IMR-90 (cell line): Measurements from ENCODE around the gene ARHGAP28.

Source experiments
- CEBPB ChIP-seq: IDR thresholded peaks from 2 replicates; pipeline ENCODE4 v1.6.1; 2012; ENCODE audit warnings: low read depth, low read length, improper control_type of control experiment
- CHD1 ChIP-seq: IDR thresholded peaks from 2 replicates; pipeline ENCODE4 v1.6.1; 2012; ENCODE audit warnings: low read depth, low read length, improper control_type of control experiment
- CTCF ChIP-seq: conservative IDR thresholded peaks from 2 replicates; pipeline ENCODE4 v1.5.1; 2012; ENCODE audit warnings: mild to moderate bottlenecking, low read depth, low read length, improper control_type of control experiment
- ELK1 ChIP-seq: fragments of 150-350 bp; IDR thresholded peaks from 2 replicates; pipeline ENCODE4 v1.6.1; 2016; ENCODE audit warnings: low read depth, mild to moderate bottlenecking, low read length, moderate library complexity, borderline replicate concordance
- FOS ChIP-seq: fragments of 150-350 bp; IDR thresholded peaks from 2 replicates; pipeline ENCODE4 v1.6.1; 2016; ENCODE audit warnings: low read depth, low read length
- MAFK ChIP-seq: IDR thresholded peaks from 2 replicates; pipeline ENCODE4 v1.6.1; 2012; ENCODE audit warnings: low read depth, low read length, improper control_type of control experiment
- MAZ ChIP-seq: IDR thresholded peaks from 2 replicates; pipeline ENCODE4 v1.6.1; 2012; ENCODE audit warnings: low read depth, mild to moderate bottlenecking, low read length, improper control_type of control experiment, moderate library complexity, borderline replicate concordance
- MXI1 ChIP-seq: IDR thresholded peaks from 2 replicates; pipeline ENCODE4 v1.6.1; 2012; ENCODE audit warnings: low read depth, mild to moderate bottlenecking, low read length, moderate library complexity, borderline replicate concordance
- NFE2L2 ChIP-seq: fragments of 150-350 bp; IDR thresholded peaks from 2 replicates; pipeline ENCODE4 v1.6.1; 2016; ENCODE audit warnings: low read depth, mild to moderate bottlenecking, low read length
- POLR2A ChIP-seq: IDR thresholded peaks from 2 replicates; pipeline ENCODE4 v1.6.1; 2012; ENCODE audit warnings: mild to moderate bottlenecking, low read depth, low read length
- RAD21 ChIP-seq: IDR thresholded peaks from 2 replicates; pipeline ENCODE4 v1.6.1; 2012; ENCODE audit warnings: low read length, improper control_type of control experiment
- RCOR1 ChIP-seq: IDR thresholded peaks from 2 replicates; pipeline ENCODE4 v1.6.1; 2012; ENCODE audit warnings: mild to moderate bottlenecking, low read length, improper control_type of control experiment; ENCODE audit not compliant: insufficient replicate concordance
- RFX5 ChIP-seq: IDR thresholded peaks from 2 replicates; pipeline ENCODE4 v1.8.0; 2012; ENCODE audit warnings: low read depth, mild to moderate bottlenecking, low read length, moderate library complexity
- SMC3 ChIP-seq: fragments of 150-350 bp; IDR thresholded peaks from 2 replicates; pipeline ENCODE4 v1.6.1; 2016; ENCODE audit warnings: low read depth, mild to moderate bottlenecking, antibody characterized with exemption, low read length, moderate library complexity

DNA sequence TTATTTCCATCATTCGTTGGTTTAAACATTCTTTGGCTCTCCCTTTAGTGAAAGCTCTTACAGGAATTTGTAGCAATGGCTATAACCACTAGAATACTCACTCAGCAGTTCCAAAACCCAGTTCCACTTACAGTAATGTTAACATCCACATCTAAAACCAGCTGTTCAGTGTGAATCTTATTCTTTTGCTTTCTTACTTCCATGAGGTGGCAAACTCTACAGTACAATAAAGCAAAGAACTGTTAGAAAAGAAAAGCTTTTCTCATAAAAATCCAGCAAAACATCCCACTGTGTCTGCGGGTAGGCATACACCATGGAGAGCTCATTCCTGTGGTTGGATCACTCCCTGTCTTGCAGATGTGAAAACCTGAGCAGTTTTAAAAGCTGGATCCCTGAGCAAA is 147.1 kb downstream of the ARHGAP28 start:
- TF ChIP-seq POLR2A: no peak
- no peak for TF ChIP-seq MXI1
- no peak for TF ChIP-seq FOS
- no peak for TF ChIP-seq CEBPB
- TF ChIP-seq CTCF: no peak
- TF ChIP-seq CHD1: no peak
- no peak for TF ChIP-seq RCOR1
- no peak for TF ChIP-seq SMC3
- TF ChIP-seq MAFK: no peak
- TF ChIP-seq ELK1: no peak
- TF ChIP-seq MAZ: no peak
- TF ChIP-seq RAD21: no peak
- no peak for TF ChIP-seq NFE2L2
- TF ChIP-seq RFX5: no peak
